ENCODE data around the gene NRIP2. TPM values are rescaled to one million over a fixed set of nuclear protein-coding genes. Genes with fewer than 3 reads are reported as not detected.

The NRIP2 gene
- total RNA-seq, 2 experiments from 2014 or later: not detected

GRCh38 chr12:2796187-2796666 lies 38.6 kb downstream of the NRIP2 start:
- Mint-ChIP-seq H3K36me3 (ENCODE audit: low read depth) (peaks cover 53% of the 10 kb centered on the region), H3K4me3 (peak overlapping the region; percentile 95), H3K4me1 (ENCODE audit: low read depth) (peaks cover 34% of the 10 kb centered on the region), H3K27me3 (no peaks in the 10 kb centered on the region), H3K9me3 (no peaks in the 10 kb centered on the region), H3K27ac (peak overlapping the region; percentile 82)
- H3K27me3 ChIP-seq (ENCODE audit: control insufficient read depth in 1 of 2, insufficient read depth in 2 of 2, low read length in 2 of 2): no peaks in the 10 kb centered on the region
- peak overlapping the region; percentile 63 for H3K4me3 ChIP-seq (ENCODE audit: low read length)
- H3K36me3 ChIP-seq (ENCODE audit: insufficient read depth, low read length): peaks cover 43% of the 10 kb centered on the region
- POLR2A ChIA-PET: interaction anchor here (0.7 to 4.9 kb wide), 11 partner anchors 9 to 113 kb away, joined by 3 to 48 read pairs (median 4); partner anchors contain the start of genes FOXM1, ITFG2 and RHNO1
- CTCF ChIA-PET: interaction anchor here (1.2 to 3.5 kb wide), 4 partner anchors 11 to 113 kb away, joined by 3 to 15 read pairs (median 4); partner anchors contain the start of gene ITFG2
- H3K4me1 ChIP-seq (ENCODE audit: insufficient read depth, low read length): peaks cover 26% of the 10 kb centered on the region
- H3K9me3 ChIP-seq (ENCODE audit: control insufficient read depth in 1 of 2, insufficient read depth in 1 of 2, low read length in 2 of 2): no peaks in the 10 kb centered on the region
- intact Hi-C loops (cut with DNase I, micrococcal nuclease): loop anchor here in 1 of 2 experiments (5.0 to 10.0 kb wide), 3 partner anchors 91 to 791 kb away; partner anchors contain the start of genes DCP1B and TSPAN9
- TF ChIP-seq, protein P1, sequence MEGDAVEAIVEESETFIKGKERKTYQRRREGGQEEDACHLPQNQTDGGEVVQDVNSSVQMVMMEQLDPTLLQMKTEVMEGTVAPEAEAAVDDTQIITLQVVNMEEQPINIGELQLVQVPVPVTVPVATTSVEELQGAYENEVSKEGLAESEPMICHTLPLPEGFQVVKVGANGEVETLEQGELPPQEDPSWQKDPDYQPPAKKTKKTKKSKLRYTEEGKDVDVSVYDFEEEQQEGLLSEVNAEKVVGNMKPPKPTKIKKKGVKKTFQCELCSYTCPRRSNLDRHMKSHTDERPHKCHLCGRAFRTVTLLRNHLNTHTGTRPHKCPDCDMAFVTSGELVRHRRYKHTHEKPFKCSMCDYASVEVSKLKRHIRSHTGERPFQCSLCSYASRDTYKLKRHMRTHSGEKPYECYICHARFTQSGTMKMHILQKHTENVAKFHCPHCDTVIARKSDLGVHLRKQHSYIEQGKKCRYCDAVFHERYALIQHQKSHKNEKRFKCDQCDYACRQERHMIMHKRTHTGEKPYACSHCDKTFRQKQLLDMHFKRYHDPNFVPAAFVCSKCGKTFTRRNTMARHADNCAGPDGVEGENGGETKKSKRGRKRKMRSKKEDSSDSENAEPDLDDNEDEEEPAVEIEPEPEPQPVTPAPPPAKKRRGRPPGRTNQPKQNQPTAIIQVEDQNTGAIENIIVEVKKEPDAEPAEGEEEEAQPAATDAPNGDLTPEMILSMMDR (IDR thresholded peaks at IDR 0.05): no peak
- ATAC-seq (ENCODE audit: poor library complexity): no peak
- no peak overlapping the region for H3K27ac ChIP-seq (ENCODE audit: low read depth in 1 of 2, low read length in 2 of 2)
- DNase-seq: no peak

DNA sequence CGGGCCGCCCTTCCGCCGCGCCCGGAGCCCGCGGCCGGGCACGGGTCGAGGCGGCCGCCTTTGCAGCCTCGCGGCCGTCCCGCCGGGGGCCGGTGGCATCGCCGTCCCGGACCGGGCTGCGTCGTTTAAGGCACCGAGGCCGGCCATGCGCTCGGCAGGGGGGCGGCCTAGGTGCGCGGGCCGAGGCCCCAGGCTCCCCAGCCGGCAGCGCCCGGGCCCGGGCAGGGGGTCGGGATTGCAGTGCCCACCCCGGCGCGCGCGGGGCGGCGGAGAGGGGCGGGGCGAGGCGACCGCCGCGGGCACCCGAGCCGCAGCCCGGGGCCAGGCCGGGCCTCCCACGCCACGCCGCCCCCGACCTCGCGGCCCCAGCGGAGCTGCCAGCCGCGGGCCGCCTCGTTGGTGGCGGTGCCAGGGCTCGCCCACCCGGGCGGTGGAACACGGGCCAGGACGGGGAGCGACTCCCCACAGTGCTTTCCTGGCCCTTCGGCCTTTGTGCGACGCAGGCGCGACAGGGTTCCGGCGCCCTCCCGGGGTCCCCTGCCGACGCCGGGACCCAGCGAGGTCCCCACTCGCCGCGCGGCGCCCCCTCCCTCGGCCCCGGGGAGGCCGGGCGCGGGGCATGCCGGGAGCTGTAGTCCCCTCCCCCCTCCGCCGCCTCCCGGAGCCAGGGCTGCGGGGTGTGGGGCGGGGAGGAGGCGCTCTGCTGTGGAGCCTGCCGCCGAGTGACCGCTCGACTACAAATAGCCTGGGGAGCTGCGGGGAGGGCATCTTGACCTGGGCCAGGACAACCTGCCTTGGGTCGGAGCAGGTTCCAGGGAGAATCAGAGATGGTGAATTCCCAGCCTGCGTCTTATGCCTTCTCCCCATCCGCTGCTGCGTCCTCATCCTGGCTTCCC lies 39.3 kb downstream of the NRIP2 start:
- ChIA-PET CTCF (interaction anchor here (1.2 to 3.5 kb wide), 4 partner anchors 11 to 113 kb away, joined by 3 to 15 read pairs (median 4); partner anchors contain the start of gene ITFG2), POLR2A (interaction anchor here (0.7 to 4.9 kb wide), 13 partner anchors 9 to 113 kb away, joined by 3 to 48 read pairs (median 4); partner anchors contain the start of genes FOXM1, ITFG2, RHNO1 and TULP3)
- ATAC-seq (ENCODE audit: poor library complexity) (peak; percentile 68), DNase-seq (peak; percentile 46 to 85 (median 70))
- Mint-ChIP-seq H3K9me3 (no peaks in the 10 kb centered on the region), H3K27me3 (no peaks in the 10 kb centered on the region), H3K4me1 (ENCODE audit: low read depth) (peaks cover 34% of the 10 kb centered on the region), H3K4me3 (peak overlapping the region; percentile 95), H3K36me3 (ENCODE audit: low read depth) (peaks cover 46% of the 10 kb centered on the region), H3K27ac (peak overlapping the region; percentile 82)
- peak overlapping the region; percentile 71 for H3K4me3 ChIP-seq (ENCODE audit: low read length)
- H3K4me1 ChIP-seq (ENCODE audit: insufficient read depth, low read length): peaks cover 26% of the 10 kb centered on the region
- no peaks in the 10 kb centered on the region for H3K9me3 ChIP-seq (ENCODE audit: control insufficient read depth in 1 of 2, insufficient read depth in 1 of 2, low read length in 2 of 2)
- H3K36me3 ChIP-seq (ENCODE audit: insufficient read depth, low read length): peaks cover 36% of the 10 kb centered on the region
- intact Hi-C loops (cut with DNase I, micrococcal nuclease): loop anchor here in 1 of 2 experiments (5.0 to 10.0 kb wide), 3 partner anchors 92 to 791 kb away; partner anchors contain the start of genes DCP1B and TSPAN9
- peak overlapping the region in 1 of 2 donors; percentile 22 for H3K27ac ChIP-seq (ENCODE audit: low read depth in 1 of 2, low read length in 2 of 2)
- TF ChIP-seq, protein P1 (IDR thresholded peaks at IDR 0.05): no peak
- no peaks in the 10 kb centered on the region for H3K27me3 ChIP-seq (ENCODE audit: control insufficient read depth in 1 of 2, insufficient read depth in 2 of 2, low read length in 2 of 2)

- Histone ChIP-seq H3K4me3 (ENCODE audit: low read length) (peak within 1 kb of the TSS; percentile 71), H3K9me3 (ENCODE audit: control insufficient read depth in 1 of 2, insufficient read depth in 1 of 2, low read length in 2 of 2) (no peaks in the 10 kb centered on the region), H3K4me1 (ENCODE audit: insufficient read depth, low read length) (peaks cover 26% of the 10 kb centered on the region), H3K27me3 (ENCODE audit: control insufficient read depth in 1 of 2, insufficient read depth in 2 of 2, low read length in 2 of 2) (no peaks in the 10 kb centered on the region), H3K36me3 (ENCODE audit: insufficient read depth, low read length) (peaks cover 29% of the 10 kb centered on the region), H3K27ac (ENCODE audit: low read depth in 1 of 2, low read length in 2 of 2) (peak within 1 kb of the TSS; percentile 19 to 64)
- CTCF ChIA-PET: interaction anchor here (1.2 to 3.5 kb wide), 2 partner anchors 10 to 104 kb away, joined by 4 to 15 read pairs; no protein-coding TSS in a partner anchor
- no peaks in the 10 kb centered on the region for H3K9me3 Mint-ChIP-seq
- H3K27me3 Mint-ChIP-seq: no peaks in the 10 kb centered on the region
- ATAC-seq (ENCODE audit: poor library complexity) (peak; percentile 89), DNase-seq (peak; percentile 78 to 96 (median 86))
- peaks cover 34% of the 10 kb centered on the region for H3K4me1 Mint-ChIP-seq (ENCODE audit: low read depth)
- TF ChIP-seq, protein P1 (IDR thresholded peaks at IDR 0.05): no peak
- intact Hi-C loops (cut with DNase I, micrococcal nuclease): loop anchor here (1.0 to 10.0 kb wide), 7 partner anchors 17 to 998 kb away; partner anchors contain the start of genes DCP1B (in 1 of the 2), FOXM1 (in 1 of the 2), ITFG2 (in 1 of the 2) and RHNO1 (in 1 of the 2)
- POLR2A ChIA-PET: interaction anchor here (0.5 to 4.9 kb wide), 9 partner anchors 11 to 1193 kb away, joined by 3 to 48 read pairs (median 4); partner anchors contain the start of genes FOXM1, ITFG2, RHNO1 and TULP3
- peak within 1 kb of the TSS; percentile 96 for H3K4me3 Mint-ChIP-seq
- H3K36me3 Mint-ChIP-seq (ENCODE audit: low read depth): peaks cover 39% of the 10 kb centered on the region
- H3K27ac Mint-ChIP-seq: peak within 1 kb of the TSS; percentile 83
These were observed 40.0 kb downstream of the NRIP2 start, which contains the start of gene FKBP4 for GRCh38 chr12:2794736-2795289. FKBP4 (plus strand) TSS chr12:2794970; CDS start chr12:2795140, 170 bp downstream.
